Fibroblast of mammary gland (primary cell): ENCODE results near the gene CHST8.
A peak's percentile ranks its signal among the peaks of the same experiment; 100 is the strongest.
"Not testable (repeated sequence)": the region's sequence is repeated elsewhere in the genome, so short reads cannot be mapped to it uniquely, and the experiment has no call there.

Source experiments
- DNase-seq: peaks from one replicate; pipeline ENCODE4 v3.0.0-alpha.2; 2010; ENCODE audit warnings: low read depth
- H3K4me3 ChIP-seq: 2 replicates; pipeline ENCODE4 v1.5.1; 2011; ENCODE audit warnings: low read depth, mild to moderate bottlenecking, low read length, moderate library complexity; ENCODE audit not compliant: control insufficient read depth
- CTCF ChIP-seq: conservative IDR thresholded peaks from 2 replicates; pipeline ENCODE4 v1.5.1; 2011; ENCODE audit warnings: low read depth, low read length, inconsistent platforms; ENCODE audit not compliant: control insufficient read depth, insufficient read depth

The CHST8 gene

GRCh38 chr19:33818411-33818810 lies 196.7 kb downstream of the CHST8 start:
- no peak for TF ChIP-seq CTCF
- H3K4me3 ChIP-seq = no peak overlapping the region
- no peak for DNase-seq

- not testable (repeated sequence) for H3K4me3 ChIP-seq, DNase-seq
These were observed 197.3 kb downstream of the CHST8 start for GRCh38 chr19:33819078-33819477.

- TF ChIP-seq CTCF = no peak
- no peak for DNase-seq
- peak overlapping the region; percentile 19 for H3K4me3 ChIP-seq
These were observed 197.7 kb downstream of the CHST8 start for GRCh38 chr19:33819506-33819879.

GRCh38 chr19:33819880-33820781 lies 198.4 kb downstream of the CHST8 start:
- H3K4me3 ChIP-seq = peak overlapping the region; percentile 19
- peak; percentile 35 for DNase-seq
- TF ChIP-seq CTCF = no peak

- no peak for TF ChIP-seq CTCF
- H3K4me3 ChIP-seq = no peak overlapping the region
- no peak for DNase-seq
These were observed 200.1 kb downstream of the CHST8 start for GRCh38 chr19:33821871-33822270.
